ENCODE data around the gene PREX1.
A peak's percentile ranks its signal among the peaks of the same experiment; 100 is the strongest.

PREX1 gene

DNA sequence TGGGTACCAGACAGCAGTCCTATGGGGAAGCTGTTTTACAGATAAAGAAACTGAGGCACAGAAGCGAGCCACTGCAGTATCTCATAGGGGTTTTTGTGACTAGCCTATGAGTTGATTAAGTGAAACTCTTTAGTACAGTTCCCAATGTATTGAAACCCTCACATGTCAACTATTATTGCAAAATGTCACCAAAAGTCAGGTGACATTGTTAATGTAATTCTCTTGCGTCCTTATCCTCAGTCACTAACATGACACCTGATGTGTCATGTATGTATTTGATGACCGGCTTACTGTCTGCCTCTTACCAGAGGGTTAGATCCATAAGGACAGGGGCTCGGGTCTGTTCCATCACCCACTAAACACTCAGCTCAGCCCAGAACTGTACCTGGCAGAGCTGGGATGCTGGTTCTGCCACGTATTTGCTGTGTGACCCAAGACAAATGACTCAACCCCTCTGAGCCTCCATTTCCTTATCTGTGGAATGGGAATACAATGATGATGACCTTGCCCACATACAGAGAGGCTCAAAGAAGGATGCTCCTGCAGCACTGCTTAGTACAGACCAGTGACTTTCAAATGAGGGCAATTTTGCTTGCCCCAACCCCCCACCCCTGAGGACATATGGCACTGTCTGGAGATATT is 32.9 kb downstream of the PREX1 start:
- no peak overlapping the region for H3K27ac ChIP-seq (replicated peaks)
- H3K4me3 ChIP-seq (replicated peaks; ENCODE audit: insufficient read depth, low read length), result no peak overlapping the region
- TF ChIP-seq POLR2AphosphoS5 (IDR thresholded peaks at IDR 0.05; ENCODE audit: low read depth), result no peak
- no peak for TF ChIP-seq SPI1 (IDR thresholded peaks at IDR 0.05; ENCODE audit: borderline replicate concordance, low read depth)
- no peak for TF ChIP-seq GABPA (IDR thresholded peaks at IDR 0.05; ENCODE audit: low read depth)
- TF ChIP-seq CTCF (IDR thresholded peaks at IDR 0.05; ENCODE audit: insufficient read depth, low read length), result no peak
- TF ChIP-seq REST (IDR thresholded peaks at IDR 0.05; ENCODE audit: insufficient replicate concordance, low read depth), result no peak
- DNase-seq (ENCODE audit: low read depth in 1 of 2, low spot score in 1 of 2), result no peak
- H3K27me3 ChIP-seq (ENCODE audit: insufficient read depth, poor library complexity, severe bottlenecking), result no peaks in the 10 kb centered on the region

DNA sequence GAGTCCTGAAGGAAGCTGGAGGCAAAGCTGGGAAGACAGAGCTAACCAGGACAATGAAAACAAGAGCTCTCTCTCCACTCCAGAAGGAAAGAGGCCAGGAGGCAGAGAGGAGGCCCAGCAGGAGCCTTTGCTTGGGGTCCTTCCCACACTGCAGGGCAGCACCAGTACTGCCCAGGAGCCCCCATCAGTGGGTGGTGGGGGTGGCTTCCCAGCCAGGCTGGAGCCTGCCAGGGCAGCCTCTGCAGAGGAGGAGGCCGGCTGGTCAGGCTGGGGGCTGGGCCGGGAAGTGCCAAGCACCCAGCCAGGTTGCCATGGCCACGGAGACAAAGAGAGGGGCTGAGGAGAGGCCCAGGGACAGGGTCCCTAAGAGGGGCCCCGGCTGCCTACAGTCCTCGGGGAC is 33.4 kb downstream of the PREX1 start:
- DNase-seq (ENCODE audit: low read depth in 1 of 2, low spot score in 1 of 2), result no peak
- H3K4me3 ChIP-seq (replicated peaks; ENCODE audit: insufficient read depth, low read length), result no peak overlapping the region
- H3K27me3 ChIP-seq (ENCODE audit: insufficient read depth, poor library complexity, severe bottlenecking), result no peaks in the 10 kb centered on the region
- no peak for TF ChIP-seq POLR2AphosphoS5 (IDR thresholded peaks at IDR 0.05; ENCODE audit: low read depth)
- no peak for TF ChIP-seq GABPA (IDR thresholded peaks at IDR 0.05; ENCODE audit: low read depth)
- TF ChIP-seq CTCF (IDR thresholded peaks at IDR 0.05; ENCODE audit: insufficient read depth, low read length), result no peak
- no peak for TF ChIP-seq SPI1 (IDR thresholded peaks at IDR 0.05; ENCODE audit: borderline replicate concordance, low read depth)
- no peak for TF ChIP-seq REST (IDR thresholded peaks at IDR 0.05; ENCODE audit: insufficient replicate concordance, low read depth)
- 0 out of 2 replicates have a peak overlapping the region, but pooled peaks have one; percentile 6 for H3K27ac ChIP-seq (replicated peaks)

DNA sequence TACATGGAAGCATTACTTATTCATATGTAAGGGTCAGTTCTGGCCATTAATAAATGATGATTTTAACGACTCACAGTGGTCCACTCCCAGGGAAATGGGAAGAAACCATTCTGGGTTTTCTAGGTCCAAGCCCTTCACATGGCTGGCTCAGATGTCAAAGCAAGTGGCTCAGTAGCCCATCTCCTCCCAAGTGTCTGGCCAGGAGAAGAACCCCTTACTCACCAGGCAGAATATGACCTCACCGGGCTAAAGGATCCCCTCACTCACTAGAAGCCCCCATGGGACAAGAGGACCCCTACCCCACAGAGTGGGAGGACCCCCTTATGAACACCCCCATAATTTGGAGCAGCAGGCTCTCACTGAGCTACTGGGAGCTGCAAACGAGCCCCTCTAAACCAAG is 34.0 kb downstream of the PREX1 start:
- Histone ChIP-seq H3K4me3 (replicated peaks; ENCODE audit: insufficient read depth, low read length) (no peak overlapping the region), H3K27ac (replicated peaks) (no peak overlapping the region), H3K27me3 (ENCODE audit: insufficient read depth, poor library complexity, severe bottlenecking) (no peaks in the 10 kb centered on the region)
- no peak for DNase-seq (ENCODE audit: low read depth in 1 of 2, low spot score in 1 of 2)
- TF ChIP-seq GABPA (IDR thresholded peaks at IDR 0.05; ENCODE audit: low read depth), result no peak
- no peak for TF ChIP-seq SPI1 (IDR thresholded peaks at IDR 0.05; ENCODE audit: borderline replicate concordance, low read depth)
- TF ChIP-seq POLR2AphosphoS5 (IDR thresholded peaks at IDR 0.05; ENCODE audit: low read depth), result no peak
- no peak for TF ChIP-seq REST (IDR thresholded peaks at IDR 0.05; ENCODE audit: insufficient replicate concordance, low read depth)
- no peak for TF ChIP-seq CTCF (IDR thresholded peaks at IDR 0.05; ENCODE audit: insufficient read depth, low read length)

Data from HL-60 (cell line).